OCI-LY7 (cell line): ENCODE results near the gene ABHD1. TPM values are rescaled to one million over a fixed set of nuclear protein-coding genes. Genes with fewer than 3 reads are reported as not detected.
A peak's percentile ranks its signal among the peaks of the same experiment; 100 is the strongest.
"Not testable (repeated sequence)": the region's sequence is repeated elsewhere in the genome, so short reads cannot be mapped to it uniquely, and the experiment has no call there.

ENCODE experiments used
- BruUV-seq: library from RNA; stranded (reverse); fragments of 400-500 nt; replicated peaks from 2 replicates; lab custom pipeline; 2021; lab: Mats Ljungman, UMichigan
- CTCF ChIA-PET: fragments of 300-600 bp; sonication (Branson Sonifier 250); formaldehyde crosslinking; loops from one replicate; lab custom pipeline; 2022; ENCODE audit warnings: antibody characterized with exemption; ENCODE audit not compliant: unreplicated experiment; lab: Charles Lee
- POLR2A ChIA-PET: fragments of 300-600 bp; sonication (Branson Sonifier 250); formaldehyde crosslinking; loops from one replicate; lab custom pipeline; 2022; ENCODE audit warnings: antibody characterized with exemption; lab: Charles Lee
- DNase-seq: peaks from one replicate; pipeline ENCODE4 v3.0.0-alpha.2; 2015; ENCODE audit warnings: low spot score
- H2AFZ ChIP-seq: fragments of 200-600 bp; sonication (generic), shearing (Covaris generic); 2 replicates; pipeline ENCODE4 v1.6.1; 2014; ENCODE audit warnings: mild to moderate bottlenecking, antibody characterized with exemption, low read length, moderate library complexity
- H3K27ac ChIP-seq: fragments of 200-600 bp; sonication (generic); 2 replicates; pipeline ENCODE4 v1.5.1; 2014; ENCODE audit warnings: mixed run types, low read depth, mild to moderate bottlenecking, moderate library complexity, low read length, inconsistent platforms; ENCODE audit not compliant: poor library complexity, severe bottlenecking
- H3K36me3 ChIP-seq: fragments of 200-600 bp; sonication (generic); 2 replicates; pipeline ENCODE4 v1.6.1; 2014; ENCODE audit warnings: mild to moderate bottlenecking, antibody characterized with exemption, low read length, moderate library complexity, mixed read lengths; ENCODE audit not compliant: insufficient read depth
- H3K4me1 ChIP-seq: fragments of 200-600 bp; sonication (generic); 2 replicates; pipeline ENCODE4 v1.5.1; 2014; ENCODE audit warnings: mild to moderate bottlenecking, low read length; ENCODE audit not compliant: insufficient read depth, poor library complexity, severe bottlenecking
- H3K4me2 ChIP-seq: fragments of 200-600 bp; sonication (generic); 2 replicates; pipeline ENCODE4 v1.6.1; 2014; ENCODE audit warnings: mild to moderate bottlenecking, low read length
- H3K4me3 ChIP-seq: fragments of 200-600 bp; sonication (generic); 2 replicates; pipeline ENCODE4 v1.5.1; 2014; ENCODE audit warnings: mild to moderate bottlenecking, low read depth, low read length; ENCODE audit not compliant: poor library complexity, severe bottlenecking
- H3K79me2 ChIP-seq: fragments of 200-600 bp; sonication (generic); 2 replicates; pipeline ENCODE4 v1.6.1; 2016; ENCODE audit warnings: low read depth, mild to moderate bottlenecking, low read length, moderate library complexity, mixed read lengths; ENCODE audit not compliant: insufficient read depth
- H3K9me2 ChIP-seq: fragments of 200-600 bp; sonication (generic); 2 replicates; pipeline ENCODE4 v1.6.1; 2016; ENCODE audit warnings: mild to moderate bottlenecking, low read length, mixed read lengths; ENCODE audit not compliant: insufficient read depth
- H3K9me3 ChIP-seq: fragments of 200-600 bp; sonication (generic); 2 replicates; pipeline ENCODE4 v1.6.1; 2014; ENCODE audit warnings: mild to moderate bottlenecking, mixed run types, low read length, mixed read lengths
- H4K20me1 ChIP-seq: fragments of 200-600 bp; sonication (generic); 2 replicates; pipeline ENCODE4 v1.6.1; 2014; ENCODE audit warnings: mild to moderate bottlenecking, antibody characterized with exemption, low read length, moderate library complexity, mixed read lengths; ENCODE audit not compliant: insufficient read depth
- EZH2phosphoT487 ChIP-seq: fragments of 200-600 bp; sonication (generic); IDR thresholded peaks from 2 replicates; pipeline ENCODE4 v1.6.1; 2018; ENCODE audit warnings: low read depth, borderline replicate concordance, mild to moderate bottlenecking, mixed run types, antibody characterized with exemption, low read length, moderate library complexity, mixed read lengths
- intact Hi-C: fragments of 100-400 bp; cut with micrococcal nuclease; formaldehyde crosslinking; loops from one replicate; pipeline ENCODE4 v1.10.0; 2022; ENCODE audit not compliant: unreplicated experiment
- total RNA-seq, 2 experiments: library from RNA; depleted of rRNA in 1 of 2; stranded (reverse); fragments of >200 nt in 1 of 2; shearing (Covaris generic) in 1 of 2; gene quantifications; 2 replicates each; pipeline ENCODE4 v1.2.3, GENCODE V29; 2014 to 2022
- TF ChIP-seq, protein P1 (sequence below): fragments of 200-600 bp; sonication (generic); conservative IDR thresholded peaks from 2 replicates; pipeline ENCODE4 v1.5.1; 2014; ENCODE audit warnings: mild to moderate bottlenecking, antibody characterized with exemption, low read length, moderate library complexity, mixed read lengths

ABHD1 gene
- total RNA-seq, 2 experiments from 2014 or later, result not detected

DNA sequence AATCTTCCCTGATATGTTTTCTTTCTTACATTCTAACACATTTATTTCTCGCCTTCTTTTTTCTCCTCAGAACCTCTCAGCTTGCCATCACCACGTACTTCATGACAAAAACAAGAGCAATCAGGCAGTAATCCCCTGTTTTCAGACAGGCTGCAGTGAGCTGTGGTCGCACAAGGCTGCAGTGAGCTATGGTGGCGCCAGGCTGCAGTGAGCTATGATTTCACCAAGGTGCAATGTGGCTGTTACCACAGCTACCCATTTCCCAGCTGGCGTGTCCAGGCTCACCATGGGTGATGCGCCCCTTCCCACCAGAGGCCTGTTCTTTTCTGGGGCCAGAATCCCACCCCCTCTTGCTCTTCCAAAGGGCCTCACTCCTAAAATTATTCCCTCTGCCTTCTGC lies 51.0 kb downstream of the ABHD1 start:
- no peaks in the 10 kb centered on the region for H3K36me3 ChIP-seq
- no peak for TF ChIP-seq EZH2phosphoT487
- TF ChIP-seq, protein P1, sequence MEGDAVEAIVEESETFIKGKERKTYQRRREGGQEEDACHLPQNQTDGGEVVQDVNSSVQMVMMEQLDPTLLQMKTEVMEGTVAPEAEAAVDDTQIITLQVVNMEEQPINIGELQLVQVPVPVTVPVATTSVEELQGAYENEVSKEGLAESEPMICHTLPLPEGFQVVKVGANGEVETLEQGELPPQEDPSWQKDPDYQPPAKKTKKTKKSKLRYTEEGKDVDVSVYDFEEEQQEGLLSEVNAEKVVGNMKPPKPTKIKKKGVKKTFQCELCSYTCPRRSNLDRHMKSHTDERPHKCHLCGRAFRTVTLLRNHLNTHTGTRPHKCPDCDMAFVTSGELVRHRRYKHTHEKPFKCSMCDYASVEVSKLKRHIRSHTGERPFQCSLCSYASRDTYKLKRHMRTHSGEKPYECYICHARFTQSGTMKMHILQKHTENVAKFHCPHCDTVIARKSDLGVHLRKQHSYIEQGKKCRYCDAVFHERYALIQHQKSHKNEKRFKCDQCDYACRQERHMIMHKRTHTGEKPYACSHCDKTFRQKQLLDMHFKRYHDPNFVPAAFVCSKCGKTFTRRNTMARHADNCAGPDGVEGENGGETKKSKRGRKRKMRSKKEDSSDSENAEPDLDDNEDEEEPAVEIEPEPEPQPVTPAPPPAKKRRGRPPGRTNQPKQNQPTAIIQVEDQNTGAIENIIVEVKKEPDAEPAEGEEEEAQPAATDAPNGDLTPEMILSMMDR, result peak; percentile 41; the same call in 1 of the 2 replicates
- peak overlapping the region; percentile 84 for H2AFZ ChIP-seq
- no peaks in the 10 kb centered on the region for H3K9me2 ChIP-seq
- ChIA-PET POLR2A (interaction anchor here (0.5 to 3.7 kb wide), 11 partner anchors 11 to 787 kb away, joined by 3 to 24 read pairs (median 3); partner anchors contain the start of genes ABHD1, PREB and TCF23), CTCF (no interaction called here)
- peak overlapping the region; percentile 18 for H3K27ac ChIP-seq
- peak; percentile 53 for DNase-seq
- peak overlapping the region; percentile 44 for H3K4me2 ChIP-seq
- intact Hi-C loops, result loop anchor here (5.0 kb wide), 1 partner anchor 118 kb away; no protein-coding TSS in a partner anchor
- H3K79me2 ChIP-seq, result no peaks in the 10 kb centered on the region
- BruUV-seq, result no TSS peak
- no peaks in the 10 kb centered on the region for H3K9me3 ChIP-seq
- no peak overlapping the region for H3K4me3 ChIP-seq
- H4K20me1 ChIP-seq, result no peaks in the 10 kb centered on the region
- peaks cover 86% of the 10 kb centered on the region for H3K4me1 ChIP-seq

DNA sequence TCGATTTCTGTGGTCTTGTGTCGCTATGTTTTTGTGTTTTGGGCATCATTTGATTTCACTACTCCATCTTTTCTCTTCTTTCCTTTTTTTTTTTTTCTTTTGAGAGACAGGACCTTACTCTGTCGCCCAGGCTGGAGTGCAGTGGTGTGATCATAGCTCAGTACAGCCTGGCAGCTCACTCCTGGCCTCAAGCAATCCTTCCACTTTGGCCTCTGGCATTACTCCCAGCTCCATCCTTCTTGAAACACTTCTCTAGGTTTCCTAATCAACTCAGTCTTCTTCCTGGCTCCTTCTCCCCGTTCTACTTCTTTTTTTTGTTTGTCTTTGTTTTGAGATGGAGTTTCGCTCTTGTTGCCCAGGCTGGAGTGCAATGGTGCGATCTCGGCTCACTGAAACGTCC lies 51.7 kb downstream of the ABHD1 start:
- peaks cover 82% of the 10 kb centered on the region for H3K4me1 ChIP-seq
- no peak for TF ChIP-seq EZH2phosphoT487
- TF ChIP-seq, protein P1, result no peak
- no peaks in the 10 kb centered on the region for H3K9me3 ChIP-seq
- ChIA-PET POLR2A (interaction anchor here (0.5 to 3.7 kb wide), 10 partner anchors 11 to 786 kb away, joined by 3 to 24 read pairs (median 4); partner anchors contain the start of genes PREB and TCF23), CTCF (interaction anchor here (1.2 kb wide), 2 partner anchors 11 to 75 kb away, joined by 3 to 4 read pairs; no protein-coding TSS in a partner anchor)
- H3K4me2 ChIP-seq, result peak overlapping the region; percentile 44; the same call in 1 of the 2 replicates
- intact Hi-C loops, result no loop called here
- peak overlapping the region; percentile 18 for H3K27ac ChIP-seq
- H2AFZ ChIP-seq, result peak overlapping the region; percentile 84; the same call in 1 of the 2 replicates
- H3K79me2 ChIP-seq, result no peaks in the 10 kb centered on the region
- no TSS peak for BruUV-seq
- no peaks in the 10 kb centered on the region for H3K9me2 ChIP-seq
- H4K20me1 ChIP-seq, result no peaks in the 10 kb centered on the region
- H3K4me3 ChIP-seq, result no peak overlapping the region
- no peaks in the 10 kb centered on the region for H3K36me3 ChIP-seq
- DNase-seq, result no peak

DNA sequence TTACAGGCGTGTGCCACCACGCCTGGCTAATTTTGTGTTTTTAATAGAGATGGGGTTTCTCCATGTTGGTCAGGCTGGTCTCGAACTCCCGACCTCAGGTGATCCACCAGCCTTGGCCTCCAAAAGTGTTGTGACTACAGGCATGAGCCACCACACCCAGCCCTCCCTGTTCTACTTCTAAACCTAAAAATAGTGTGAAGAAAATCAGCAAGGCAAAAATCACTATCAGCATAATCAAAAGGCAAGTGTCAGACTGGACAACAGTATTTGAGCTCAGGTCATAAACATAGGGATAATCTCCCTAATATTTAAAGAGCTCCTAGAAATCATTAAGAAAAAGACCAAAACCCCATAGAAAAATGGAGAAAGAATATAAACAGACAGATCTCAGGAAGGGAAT lies 52.2 kb downstream of the ABHD1 start:
- intact Hi-C loops, H3K9me2 ChIP-seq, H3K9me3 ChIP-seq, H4K20me1 ChIP-seq, H3K36me3 ChIP-seq, H3K79me2 ChIP-seq, H3K27ac ChIP-seq, DNase-seq, H3K4me3 ChIP-seq, BruUV-seq: not testable (repeated sequence)
- Histone ChIP-seq H3K4me1 (peaks cover 77% of the 10 kb centered on the region), H3K4me2 (peak overlapping the region; percentile 36; the same call in 1 of the 2 replicates), H2AFZ (peak overlapping the region; percentile 58; the same call in 1 of the 2 replicates)
- CTCF ChIA-PET, result interaction anchor here (1.2 kb wide), 2 partner anchors 11 to 76 kb away, joined by 3 to 4 read pairs; no protein-coding TSS in a partner anchor
- POLR2A ChIA-PET, result interaction anchor here (1.2 to 3.7 kb wide), 5 partner anchors 10 to 52 kb away, joined by 3 to 24 read pairs (median 11); partner anchors contain the start of genes PREB and TCF23
